GM21717 (cell line): Measurements from ENCODE around the gene ROBO1.

Source experiments
- ATAC-seq: cut with Tn5 transposase; IDR thresholded peaks from one replicate; pipeline ENCODE4 v1.9.1; 2021; ENCODE audit warnings: mild to moderate bottlenecking, moderate library complexity; ENCODE audit not compliant: unreplicated experiment

ROBO1 gene

DNA sequence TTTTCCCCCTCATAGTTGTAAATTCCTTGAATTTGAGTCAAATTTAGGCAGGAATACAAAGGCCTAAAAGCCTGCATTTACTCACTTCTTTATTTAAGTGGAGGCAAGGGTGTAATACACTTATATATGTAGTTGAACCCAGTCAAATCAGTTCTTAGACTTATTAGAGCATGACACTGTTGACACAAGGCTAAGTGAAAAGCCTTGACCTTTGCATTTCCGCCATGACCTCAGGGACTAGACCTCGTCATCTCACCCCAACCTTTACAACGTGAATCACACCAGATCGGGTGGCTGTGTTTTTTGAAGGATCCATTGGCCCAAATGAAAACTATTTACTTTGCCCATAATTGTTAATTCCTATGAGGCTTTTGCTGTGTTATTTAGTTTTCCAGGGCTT, 774.4 kb downstream of the ROBO1 start:
- ATAC-seq, result no peak

DNA sequence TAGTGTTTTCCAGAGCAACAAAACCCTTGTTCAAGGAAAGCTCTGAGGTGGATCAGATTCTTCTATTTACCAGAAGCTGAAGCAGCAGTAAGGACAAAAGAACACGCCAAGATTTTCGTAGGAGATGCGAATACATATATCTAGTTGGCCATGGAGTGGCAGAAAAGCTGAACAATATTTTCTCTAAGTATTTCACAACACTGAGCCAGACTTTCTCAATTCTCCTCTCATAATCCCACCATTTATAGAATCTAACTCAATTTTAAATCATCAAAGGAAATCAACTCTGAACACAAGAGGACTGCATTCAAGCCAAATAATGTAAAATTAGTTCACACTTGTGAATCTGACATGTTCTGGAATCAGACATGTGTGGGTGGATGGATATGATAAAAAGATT, 775.0 kb downstream of the ROBO1 start:
- ATAC-seq, result no peak

- ATAC-seq, result no peak
These were observed 775.4 kb downstream of the ROBO1 start for GRCh38 chr3:78992400-78992799.

DNA sequence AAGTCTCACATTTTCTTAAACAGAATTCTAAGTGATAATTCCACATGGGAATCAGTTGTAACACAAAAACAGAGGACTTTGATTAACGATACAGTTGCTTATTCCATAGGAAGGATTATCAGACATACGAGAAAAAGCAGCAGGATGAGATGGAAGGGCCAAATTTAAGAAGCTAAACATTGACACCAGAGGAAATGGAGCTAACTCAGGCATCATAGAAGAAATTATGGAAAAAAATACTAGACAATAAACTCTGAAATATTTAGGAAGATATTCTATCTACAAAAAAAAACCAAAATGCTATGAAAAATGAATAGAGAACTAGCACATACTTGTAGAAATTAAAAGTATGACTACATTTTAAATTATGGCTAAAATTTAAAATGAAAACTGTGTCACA, 776.1 kb downstream of the ROBO1 start:
- ATAC-seq, result no peak

GRCh38 chr3:78990156-78990555, 777.6 kb downstream of the ROBO1 start:
- no peak for ATAC-seq

- ATAC-seq, result no peak
These were observed 779.5 kb downstream of the ROBO1 start for GRCh38 chr3:78988324-78988723.

- ATAC-seq, result no peak
These were observed 781.2 kb downstream of the ROBO1 start for GRCh38 chr3:78986416-78987101.

DNA sequence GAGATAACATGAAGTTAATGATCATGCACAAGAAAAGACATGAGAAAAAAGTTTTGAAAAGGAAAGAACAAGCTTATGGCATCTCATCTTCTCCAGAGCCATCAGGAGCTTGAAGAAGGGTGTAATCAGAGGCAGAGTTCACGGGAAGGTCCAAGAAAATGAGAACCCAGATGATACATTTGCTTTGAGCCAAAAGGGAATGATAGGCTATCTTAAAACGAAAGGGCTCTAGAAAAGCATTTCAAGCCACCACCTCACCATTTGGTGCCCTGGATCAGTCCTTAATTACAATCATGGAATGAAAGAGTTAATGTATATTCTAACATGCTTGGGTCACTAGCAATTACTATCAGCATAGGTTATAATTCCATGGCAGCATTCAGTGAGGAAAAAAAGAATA, 781.8 kb downstream of the ROBO1 start:
- no peak for ATAC-seq

- no peak for ATAC-seq
These were observed 788.8 kb downstream of the ROBO1 start for GRCh38 chr3:78979028-78979427.

- ATAC-seq, result no peak
These were observed 789.8 kb downstream of the ROBO1 start for GRCh38 chr3:78978037-78978436.

- no peak for ATAC-seq
These were observed 790.7 kb downstream of the ROBO1 start for GRCh38 chr3:78977073-78977472.

- no peak for ATAC-seq
These were observed 791.6 kb downstream of the ROBO1 start for GRCh38 chr3:78976200-78976599.

DNA sequence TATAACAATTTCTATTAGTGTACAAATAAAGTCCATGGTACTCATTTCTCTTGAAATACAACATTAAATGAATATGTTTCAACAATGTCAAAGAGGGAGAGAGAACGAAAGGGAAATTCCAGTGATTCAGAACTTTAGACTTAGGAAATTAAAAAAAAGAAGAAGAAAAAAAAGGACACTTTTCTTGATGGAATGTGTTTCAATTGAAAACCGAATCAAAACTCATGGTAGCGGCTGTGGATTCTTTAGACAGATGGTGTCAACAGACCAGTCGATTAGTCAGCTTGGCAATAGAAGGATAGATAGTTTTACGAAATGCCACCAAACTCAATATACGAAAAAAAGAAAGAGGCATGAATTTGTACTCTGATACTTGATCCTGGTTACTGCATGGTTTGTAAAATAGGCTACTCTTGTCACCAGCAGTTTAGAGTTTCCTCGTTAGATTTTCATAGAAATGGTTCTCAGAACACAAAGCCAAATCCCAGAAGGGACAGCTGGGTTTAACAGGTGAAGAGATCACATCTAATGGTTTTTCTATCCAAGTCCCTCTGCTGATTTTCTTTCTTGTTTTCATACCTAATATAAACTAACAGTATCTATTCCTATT, 793.5 kb downstream of the ROBO1 start:
- ATAC-seq, result no peak

DNA sequence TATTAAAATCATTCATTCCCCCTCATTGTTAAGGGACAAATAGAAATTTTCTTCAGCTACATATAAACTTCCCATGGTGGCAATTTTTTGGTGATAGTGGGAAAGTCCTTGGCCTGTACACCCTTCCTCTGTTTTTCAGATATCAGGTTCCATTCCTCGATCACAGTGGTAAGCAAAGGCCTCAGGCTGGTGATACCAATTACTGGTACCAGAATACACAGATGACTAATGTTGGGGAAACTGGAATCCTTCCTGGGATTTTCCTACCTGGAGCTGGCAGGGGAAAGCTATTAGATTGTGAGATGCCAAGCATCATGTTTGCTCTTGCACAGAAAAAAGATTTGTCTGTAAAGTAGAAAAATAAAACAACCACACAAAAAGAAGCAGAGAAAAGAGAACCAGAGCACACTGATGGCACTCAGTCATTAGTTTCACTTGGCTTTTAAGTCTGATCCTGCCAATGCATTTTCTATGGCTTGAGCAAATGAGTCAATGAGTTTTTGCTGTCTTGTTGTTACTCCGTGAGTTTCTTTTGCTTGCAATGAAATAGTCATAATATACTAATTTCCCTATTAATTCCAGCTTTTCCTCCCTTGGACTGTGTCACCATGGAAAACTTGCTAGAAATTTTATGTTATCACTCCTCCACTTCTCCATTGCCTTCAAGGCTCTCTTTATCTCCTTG, 795.0 kb downstream of the ROBO1 start:
- no peak for ATAC-seq

DNA sequence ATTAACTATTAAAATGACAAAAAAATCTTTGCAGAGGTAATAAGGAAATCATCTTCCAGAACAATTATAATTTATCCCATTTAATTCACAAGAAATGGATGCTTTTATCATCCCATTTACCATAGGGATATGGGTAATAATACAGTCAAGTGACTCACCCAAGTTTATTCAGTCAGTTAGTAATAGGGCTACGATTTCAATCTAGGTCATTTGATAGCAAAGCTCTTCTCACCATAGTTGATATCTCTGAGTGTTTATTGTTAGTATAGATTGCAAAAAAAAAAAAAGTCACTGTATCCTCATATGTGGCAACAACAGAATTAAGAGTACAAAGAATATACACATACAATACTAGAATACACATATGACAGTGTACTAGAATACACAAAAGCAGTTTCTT, 797.1 kb downstream of the ROBO1 start:
- no peak for ATAC-seq

DNA sequence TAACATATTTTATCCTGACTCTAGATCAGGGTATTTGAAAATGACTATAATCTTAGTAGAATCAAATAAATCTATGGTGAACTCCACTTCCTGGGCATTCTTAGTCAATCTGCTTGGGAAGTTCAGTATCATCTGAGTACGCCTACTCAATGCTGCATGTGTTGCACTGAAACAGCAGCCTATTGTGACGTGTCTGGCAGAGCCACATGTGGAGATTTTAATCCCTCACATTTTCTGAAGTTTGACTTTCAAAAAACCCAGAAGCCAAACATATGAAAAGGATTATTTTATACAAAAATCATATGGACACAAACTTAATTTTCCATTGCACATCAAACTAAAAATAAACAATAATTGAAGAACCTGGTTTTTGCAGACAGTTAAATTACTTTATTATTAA, 798.3 kb downstream of the ROBO1 start:
- ATAC-seq, result no peak

DNA sequence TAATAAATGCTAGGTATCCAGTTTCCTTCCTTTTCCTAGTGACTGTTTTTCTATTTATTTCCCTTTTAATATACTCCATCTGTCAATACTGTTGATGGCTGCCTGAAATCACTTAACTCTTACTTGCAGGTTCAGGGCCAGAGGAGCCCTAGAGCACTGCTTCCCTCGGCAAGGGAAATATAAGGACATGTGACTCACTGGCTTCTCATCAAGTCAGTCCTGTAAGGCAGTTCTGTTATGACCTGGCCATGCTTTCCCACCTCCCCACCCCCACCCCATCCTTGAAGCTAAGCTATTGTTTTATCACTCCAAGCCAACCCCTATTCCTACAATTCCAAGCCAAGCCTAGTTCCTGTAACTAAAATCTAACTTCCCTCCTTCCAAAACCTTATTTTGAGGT, 800.7 kb downstream of the ROBO1 start:
- ATAC-seq, result no peak

GRCh38 chr3:78963771-78964170, 804.0 kb downstream of the ROBO1 start:
- no peak for ATAC-seq

GRCh38 chr3:78957456-78957855, 810.3 kb downstream of the ROBO1 start:
- ATAC-seq, result no peak

DNA sequence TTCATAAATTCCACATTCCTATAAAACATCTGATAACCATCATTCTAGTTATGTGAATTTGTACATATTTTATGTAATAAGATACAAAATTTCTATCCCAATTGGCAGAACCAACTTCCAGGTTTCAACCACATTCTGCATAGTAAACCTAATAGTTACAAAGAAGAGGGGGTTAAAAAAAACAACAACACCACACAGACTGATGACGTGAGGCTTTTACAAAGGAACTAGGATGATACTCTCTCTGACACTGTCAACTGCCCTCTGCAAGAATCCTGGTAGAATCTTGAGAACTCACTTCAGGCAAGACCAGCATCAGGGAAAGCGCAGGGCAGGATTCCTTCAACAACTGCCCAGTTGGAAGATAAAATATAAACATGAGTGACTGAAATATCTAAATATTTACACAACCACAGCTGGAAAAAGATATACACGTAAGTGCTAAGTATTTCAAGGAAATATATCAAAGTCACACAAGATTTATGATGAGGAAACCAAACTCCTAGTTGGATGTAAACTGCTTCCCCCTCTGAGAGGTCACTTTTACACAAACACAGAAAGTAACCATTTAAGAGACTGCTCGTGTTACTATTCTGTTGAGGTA, 816.4 kb downstream of the ROBO1 start:
- ATAC-seq, result no peak

GRCh38 chr3:78941587-78941986, 826.2 kb downstream of the ROBO1 start:
- no peak for ATAC-seq

- ATAC-seq, result no peak
These were observed 827.2 kb downstream of the ROBO1 start for GRCh38 chr3:78940626-78941025.
